ENCODE data around the gene IDE.
"Not testable (repeated sequence)": the region's sequence is repeated elsewhere in the genome, so short reads cannot be mapped to it uniquely, and the experiment has no call there.

IDE gene

GRCh38 chr10:92573798-92574547 lies at the start of gene IDE:
IDE (minus strand) TSS chr10:92574093; CDS start chr10:92574019, 74 bp downstream.
- peak; percentile 58 to 84 for DNase-seq

GRCh38 chr10:92619368-92619767 lies 45.5 kb upstream of the IDE start:
- DNase-seq: no peak

- DNase-seq: no peak
Observed at GRCh38 chr10:92615515-92615914, 41.6 kb upstream of the IDE start.

- no peak for DNase-seq
Observed at GRCh38 chr10:92604841-92605240, 30.9 kb upstream of the IDE start.

- DNase-seq: no peak
Observed at GRCh38 chr10:92598321-92598720, 24.4 kb upstream of the IDE start.

GRCh38 chr10:92595505-92595904 lies 21.6 kb upstream of the IDE start:
- no peak for DNase-seq

- DNase-seq: peak in 1 of 2 donors; percentile 1
Observed at GRCh38 chr10:92593619-92594588, 20.0 kb upstream of the IDE start.

- DNase-seq: peak; percentile 77 to 92
Observed at GRCh38 chr10:92592761-92593618, 19.1 kb upstream of the IDE start, which contains the start of gene KIF11. KIF11 (plus strand) TSS chr10:92593130; CDS start chr10:92593376, 246 bp downstream.

GRCh38 chr10:92591550-92592022 lies 17.7 kb upstream of the IDE start:
- DNase-seq: peak; percentile 62 to 83

- peak; percentile 6 to 7 for DNase-seq
Observed at GRCh38 chr10:92590623-92591549, 17.0 kb upstream of the IDE start.

- not testable (repeated sequence) for DNase-seq
Observed at GRCh38 chr10:92582347-92582746, 8.5 kb upstream of the IDE start.

GRCh38 chr10:92575961-92576360 lies 2.1 kb upstream of the IDE start:
- DNase-seq: peak in 1 of 2 donors; percentile 34

GRCh38 chr10:92574548-92575261 lies 812 bp upstream of the IDE start:
- DNase-seq: peak in 1 of 2 donors; percentile 78

GRCh38 chr10:92573091-92573797 lies 649 bp downstream of the IDE start:
- no peak for DNase-seq

- no peak for DNase-seq
Observed at GRCh38 chr10:92572362-92573090, 1.4 kb downstream of the IDE start.

- no peak for DNase-seq
Observed at GRCh38 chr10:92571649-92572048, 2.2 kb downstream of the IDE start.

GRCh38 chr10:92569663-92570062 lies 4.2 kb downstream of the IDE start:
- not testable (repeated sequence) for DNase-seq

- no peak for DNase-seq
Observed at GRCh38 chr10:92569071-92569470, 4.8 kb downstream of the IDE start.

GRCh38 chr10:92567952-92568600 lies 5.8 kb downstream of the IDE start:
- DNase-seq: no peak

All from bone marrow (tissue), 2 donors.